GM12873 (cell line): ENCODE results near the gene ADAT3.

Experiments used
- CTCF ChIP-seq: IDR thresholded peaks from 2 replicates; pipeline ENCODE4 v1.5.1; 2012; ENCODE audit warnings: low read depth, mild to moderate bottlenecking, moderate library complexity, low read length, control low read depth; ENCODE audit not compliant: insufficient read depth; ENCODE audit errors: missing control alignments

ADAT3 gene

GRCh38 chr19:1910177-1910576 is 5.0 kb downstream of the ADAT3 start:
- TF ChIP-seq CTCF, result no peak

GRCh38 chr19:1911098-1911497 is 5.9 kb downstream of the ADAT3 start:
- no peak for TF ChIP-seq CTCF

- TF ChIP-seq CTCF, result no peak
Measured at GRCh38 chr19:1911995-1912394, 6.8 kb downstream of the ADAT3 start.

DNA sequence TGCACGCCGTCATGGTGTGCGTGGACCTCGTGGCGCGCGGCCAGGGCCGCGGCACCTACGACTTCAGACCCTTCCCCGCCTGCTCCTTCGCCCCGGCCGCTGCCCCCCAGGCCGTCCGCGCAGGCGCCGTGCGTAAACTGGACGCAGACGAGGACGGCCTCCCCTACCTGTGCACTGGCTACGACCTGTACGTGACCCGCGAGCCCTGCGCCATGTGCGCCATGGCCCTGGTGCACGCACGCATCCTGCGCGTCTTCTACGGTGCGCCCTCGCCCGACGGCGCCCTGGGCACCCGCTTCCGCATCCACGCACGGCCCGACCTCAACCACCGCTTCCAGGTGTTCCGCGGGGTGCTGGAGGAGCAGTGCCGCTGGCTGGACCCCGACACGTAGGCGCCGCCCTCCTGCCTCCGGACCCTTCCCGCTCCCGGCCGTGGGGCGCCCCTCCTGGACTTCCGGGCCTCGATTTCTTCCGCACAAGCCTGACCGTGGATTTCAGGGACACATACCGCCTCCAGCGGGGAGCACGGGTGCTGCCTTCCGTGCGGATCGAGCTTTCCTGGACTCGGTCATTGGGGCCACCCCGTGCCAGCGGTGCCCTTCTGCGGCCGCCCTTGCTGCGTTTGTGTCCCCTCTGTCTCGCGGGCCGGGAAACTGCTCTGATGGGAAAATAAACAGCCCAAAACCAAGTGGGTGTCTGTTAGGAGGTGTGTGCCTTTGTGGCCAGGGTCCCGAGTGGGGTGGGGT is 7.7 kb downstream of the ADAT3 start:
- no peak for TF ChIP-seq CTCF

GRCh38 chr19:1913781-1914577 is 8.8 kb downstream of the ADAT3 start:
- no peak for TF ChIP-seq CTCF

GRCh38 chr19:1914826-1915341 is 9.7 kb downstream of the ADAT3 start:
- no peak for TF ChIP-seq CTCF

GRCh38 chr19:1917146-1917545 is 11.9 kb downstream of the ADAT3 start:
- TF ChIP-seq CTCF, result no peak
